ENCODE measurements around the gene ADAMTS2. TPM values are rescaled to one million over a fixed set of nuclear protein-coding genes. Genes with fewer than 3 reads are reported as not detected.

The ADAMTS2 gene
- total and polyA plus RNA-seq, 2 of the 4 experiments (the other 2 are of a cell fraction), result 19.0 to 58.8 TPM

GRCh38 chr5:179114756-179115155 lies 230.5 kb downstream of the ADAMTS2 start:
- 97% methylated on average over 7 of the region's 7 CpGs; no CpG with 5 or more reads in 1 of the 2 experiments for WGBS, 2 experiments (ENCODE audit: extremely low coverage in 2 of 2, insufficient read length in 1 of 2)
- no peak overlapping the region for H4K91ac ChIP-seq (ENCODE audit: insufficient read depth, low read depth, low read length)
- no TSS peak for BruUV-seq (replicated peaks)

More at GRCh38 chr5:179114756-179115155, 230.5 kb downstream of the ADAMTS2 start:
- no peak overlapping the region for H3K9ac ChIP-seq (ENCODE audit: low read depth, low read length)
- TF ChIP-seq MXI1 (IDR thresholded peaks at IDR 0.05; ENCODE audit: borderline replicate concordance, low read depth, low read length) (no peak), MAZ (IDR thresholded peaks at IDR 0.05; ENCODE audit: borderline replicate concordance, low read depth, low read length) (no peak), SMC3 (IDR thresholded peaks at IDR 0.05; ENCODE audit: low read depth, low read length) (no peak), RCOR1 (IDR thresholded peaks at IDR 0.05; ENCODE audit: insufficient replicate concordance, low read length) (no peak), RAD21 (IDR thresholded peaks at IDR 0.05; ENCODE audit: low read length) (no peak), FOS (IDR thresholded peaks at IDR 0.05; ENCODE audit: low read depth, low read length) (no peak), RFX5 (IDR thresholded peaks at IDR 0.05; ENCODE audit: low read depth, low read length) (no peak), USF2 (IDR thresholded peaks at IDR 0.05; ENCODE audit: low read depth, low read length) (no peak), ELK1 (IDR thresholded peaks at IDR 0.05; ENCODE audit: borderline replicate concordance, low read depth, low read length) (no peak), BHLHE40 (IDR thresholded peaks at IDR 0.05; ENCODE audit: low read depth, low read length) (no peak), CHD1 (IDR thresholded peaks at IDR 0.05; ENCODE audit: low read depth, low read length) (no peak), CEBPB (IDR thresholded peaks at IDR 0.05; ENCODE audit: low read depth, low read length) (no peak), NFE2L2 (IDR thresholded peaks at IDR 0.05; ENCODE audit: low read depth, low read length) (no peak), POLR2A (IDR thresholded peaks at IDR 0.05; ENCODE audit: low read depth, low read length) (no peak), MAFK (IDR thresholded peaks at IDR 0.05; ENCODE audit: low read depth, low read length) (no peak), CTCF (conservative IDR thresholded peaks at IDR 0.05; ENCODE audit: low read depth, low read length) (no peak)
- H2BK5ac ChIP-seq (ENCODE audit: low read depth, low read length, poor library complexity, severe bottlenecking), result no peak overlapping the region
- no peaks in the 10 kb centered on the region for H3K79me1 ChIP-seq (ENCODE audit: low read depth in 1 of 2, low read length in 2 of 2)
- H2AK9ac ChIP-seq (replicated peaks; ENCODE audit: low read depth, low read length, poor library complexity), result no peak overlapping the region
- H3K14ac ChIP-seq (replicated peaks; ENCODE audit: low read depth, low read length), result no peak overlapping the region
- no peak overlapping the region for H4K5ac ChIP-seq (ENCODE audit: low read depth, low read length)
- no peak overlapping the region for H2BK120ac ChIP-seq (ENCODE audit: low read depth, low read length)
- H2AFZ ChIP-seq (replicated peaks; ENCODE audit: low read length, poor library complexity), result no peak overlapping the region
- H3K4me1 ChIP-seq (ENCODE audit: control insufficient read depth, insufficient read depth, low read length), result no peaks in the 10 kb centered on the region
- intact Hi-C loops (cut with micrococcal nuclease) (no loop called here), dilution Hi-C loops (cut with HindIII; ENCODE audit: low sequenced_read_pairs, unreplicated experiment) (no loop called here), in situ Hi-C loops (cut with MboI; ENCODE audit: low sequenced_read_pairs) (no loop called here)
- ChIA-PET CTCF (no interaction called here), POLR2A (ENCODE audit: unreplicated experiment) (no interaction called here)
- H3K9me3 ChIP-seq (ENCODE audit: control insufficient read depth, insufficient read depth, low read length), result peaks cover 39% of the 10 kb centered on the region
- H3K18ac ChIP-seq (ENCODE audit: low read depth, low read length), result no peak overlapping the region
- no peaks in the 10 kb centered on the region for H3K27me3 ChIP-seq (ENCODE audit: control insufficient read depth, insufficient read depth, low read length)
- H3K4ac ChIP-seq (ENCODE audit: low read depth, low read length), result no peak overlapping the region
- no peak overlapping the region for H3K4me3 ChIP-seq (ENCODE audit: insufficient read depth, low read depth, low read length)
- H3K56ac ChIP-seq (ENCODE audit: extremely low read depth, insufficient read depth, low read length), result no peak overlapping the region
- no peak overlapping the region for H3K23ac ChIP-seq (ENCODE audit: low read depth, low read length)
- no peak overlapping the region for H3K4me2 ChIP-seq (ENCODE audit: low read depth, low read length)
- H2BK15ac ChIP-seq (ENCODE audit: low read depth, low read length), result no peak overlapping the region
- H3K9me1 ChIP-seq (ENCODE audit: insufficient read depth, low read length), result no peaks in the 10 kb centered on the region
- no peak overlapping the region for H2BK20ac ChIP-seq (ENCODE audit: low read depth, low read length)
- no peak for ATAC-seq (ENCODE audit: low read depth)
- H4K8ac ChIP-seq (ENCODE audit: low read depth in 2 of 2, low read length in 2 of 2), result no peak overlapping the region
- no peak overlapping the region for H2AK5ac ChIP-seq (ENCODE audit: low read depth, low read length)
- H4K20me1 ChIP-seq (ENCODE audit: insufficient read depth, low read length), result no peaks in the 10 kb centered on the region
- DNase-seq, result no peak
- H3K27ac ChIP-seq (ENCODE audit: insufficient read depth, low read length), result no peak overlapping the region
- peaks cover 10% of the 10 kb centered on the region for H3K36me3 ChIP-seq (ENCODE audit: control insufficient read depth, insufficient read depth, low read length)
